Nephron (organoid): ENCODE measurements around the gene IRF4.

Source experiments
- H3K27ac Mint-ChIP-seq, 3 experiments: 2 replicates each; pipeline ENCODE4 v1.8.0; 2020; ENCODE audit warnings: mixed read lengths in 3 of 3, mild to moderate bottlenecking in 2 of 3, moderate library complexity in 1 of 3
- H3K27me3 Mint-ChIP-seq: 2 replicates; pipeline ENCODE4 v1.8.0; 2021; ENCODE audit warnings: low read depth, mild to moderate bottlenecking, moderate library complexity, mixed read lengths
- H3K36me3 Mint-ChIP-seq: 2 replicates; pipeline ENCODE4 v1.8.0; 2020; ENCODE audit warnings: low read depth, mixed read lengths
- H3K4me1 Mint-ChIP-seq: 2 replicates; pipeline ENCODE4 v1.8.0; 2020; ENCODE audit warnings: mixed read lengths
- H3K4me3 Mint-ChIP-seq, 3 experiments: 2 replicates each; pipeline ENCODE4 v1.8.0; 2020; ENCODE audit warnings: mild to moderate bottlenecking in 3 of 3, mixed read lengths in 3 of 3, moderate library complexity in 2 of 3
- H3K9me3 Mint-ChIP-seq: 2 replicates; pipeline ENCODE4 v1.8.0; 2020; ENCODE audit warnings: mixed read lengths
- TF ChIP-seq, protein P1 (sequence below), 3 experiments: fragments of 200-600 bp; sonication (generic); IDR thresholded peaks; one replicate each; pipeline ENCODE4 v1.5.0; 2021; ENCODE audit warnings: antibody characterized with exemption in 3 of 3; ENCODE audit not compliant: unreplicated experiment in 3 of 3

Gene IRF4

DNA sequence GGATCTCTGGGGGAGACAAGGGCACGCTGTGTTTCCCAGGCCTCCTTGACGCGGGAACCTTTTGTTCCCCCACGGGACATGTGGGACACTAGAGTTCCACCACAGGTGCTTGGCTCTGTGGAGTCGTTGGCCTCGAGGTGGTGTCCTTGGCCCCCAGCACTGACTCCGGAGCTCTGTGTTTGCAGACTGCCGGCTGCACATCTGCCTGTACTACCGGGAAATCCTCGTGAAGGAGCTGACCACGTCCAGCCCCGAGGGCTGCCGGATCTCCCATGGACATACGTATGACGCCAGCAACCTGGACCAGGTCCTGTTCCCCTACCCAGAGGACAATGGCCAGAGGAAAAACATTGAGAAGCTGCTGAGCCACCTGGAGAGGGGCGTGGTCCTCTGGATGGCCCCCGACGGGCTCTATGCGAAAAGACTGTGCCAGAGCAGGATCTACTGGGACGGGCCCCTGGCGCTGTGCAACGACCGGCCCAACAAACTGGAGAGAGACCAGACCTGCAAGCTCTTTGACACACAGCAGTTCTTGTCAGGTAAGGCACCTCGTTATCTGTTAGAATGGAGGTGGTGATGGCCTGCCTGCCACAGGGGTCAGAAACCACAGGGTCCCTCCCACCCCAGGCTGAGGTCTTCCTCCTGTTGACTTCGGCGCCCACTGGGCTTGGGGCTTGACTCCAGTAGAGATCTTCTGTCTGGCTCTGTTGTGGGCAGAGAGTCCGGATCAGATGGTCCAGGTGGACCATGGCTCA lies 9.9 kb downstream of the IRF4 start:
- Mint-ChIP-seq H3K36me3 (no peaks in the 10 kb centered on the region), H3K4me1 (no peaks in the 10 kb centered on the region), H3K9me3 (peaks cover 3% of the 10 kb centered on the region), H3K27me3 (peaks cover 56% of the 10 kb centered on the region), H3K27ac (no peak overlapping the region), H3K4me3 (no peak overlapping the region)
- TF ChIP-seq, protein P1, sequence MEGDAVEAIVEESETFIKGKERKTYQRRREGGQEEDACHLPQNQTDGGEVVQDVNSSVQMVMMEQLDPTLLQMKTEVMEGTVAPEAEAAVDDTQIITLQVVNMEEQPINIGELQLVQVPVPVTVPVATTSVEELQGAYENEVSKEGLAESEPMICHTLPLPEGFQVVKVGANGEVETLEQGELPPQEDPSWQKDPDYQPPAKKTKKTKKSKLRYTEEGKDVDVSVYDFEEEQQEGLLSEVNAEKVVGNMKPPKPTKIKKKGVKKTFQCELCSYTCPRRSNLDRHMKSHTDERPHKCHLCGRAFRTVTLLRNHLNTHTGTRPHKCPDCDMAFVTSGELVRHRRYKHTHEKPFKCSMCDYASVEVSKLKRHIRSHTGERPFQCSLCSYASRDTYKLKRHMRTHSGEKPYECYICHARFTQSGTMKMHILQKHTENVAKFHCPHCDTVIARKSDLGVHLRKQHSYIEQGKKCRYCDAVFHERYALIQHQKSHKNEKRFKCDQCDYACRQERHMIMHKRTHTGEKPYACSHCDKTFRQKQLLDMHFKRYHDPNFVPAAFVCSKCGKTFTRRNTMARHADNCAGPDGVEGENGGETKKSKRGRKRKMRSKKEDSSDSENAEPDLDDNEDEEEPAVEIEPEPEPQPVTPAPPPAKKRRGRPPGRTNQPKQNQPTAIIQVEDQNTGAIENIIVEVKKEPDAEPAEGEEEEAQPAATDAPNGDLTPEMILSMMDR (IDR thresholded peaks at IDR 0.05; ENCODE audit: unreplicated experiment in 3 of 3), result no peak

DNA sequence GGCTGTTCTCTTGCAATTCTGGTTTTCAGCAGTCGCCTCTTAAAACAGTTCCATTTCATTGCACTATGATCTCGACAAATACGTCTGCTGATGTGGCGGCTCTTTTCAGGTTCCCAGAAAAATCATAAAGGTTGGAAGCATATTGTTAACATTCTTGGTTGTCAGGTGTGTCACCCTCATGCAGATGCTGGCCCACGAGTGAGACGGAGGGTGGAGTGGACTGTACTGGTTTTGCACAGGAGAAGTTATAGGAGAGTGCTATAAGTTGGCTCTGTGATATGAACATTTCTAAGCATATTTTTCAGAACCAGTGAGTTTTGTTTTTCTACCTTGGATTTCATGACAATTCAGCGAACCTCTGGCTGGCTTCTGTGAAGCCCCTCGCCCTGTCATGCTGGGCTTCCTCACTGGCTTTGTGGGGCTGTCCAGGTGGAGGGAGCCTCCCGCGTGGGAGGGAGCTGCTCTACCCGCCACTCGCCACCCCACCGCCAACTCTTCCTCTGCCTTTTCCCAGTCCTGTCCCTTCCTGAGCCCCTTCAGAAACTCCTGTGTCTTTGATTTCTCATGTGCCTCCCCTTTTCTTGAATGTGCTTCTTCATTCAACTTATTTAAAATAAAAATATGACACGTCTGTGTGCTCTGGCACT lies 10.6 kb downstream of the IRF4 start:
- no peak overlapping the region for H3K4me3 Mint-ChIP-seq
- H3K27me3 Mint-ChIP-seq, result peaks cover 57% of the 10 kb centered on the region
- no peaks in the 10 kb centered on the region for H3K36me3 Mint-ChIP-seq
- peaks cover 3% of the 10 kb centered on the region for H3K9me3 Mint-ChIP-seq
- TF ChIP-seq, protein P1 (IDR thresholded peaks at IDR 0.05; ENCODE audit: unreplicated experiment in 3 of 3), result no peak
- no peaks in the 10 kb centered on the region for H3K4me1 Mint-ChIP-seq
- no peak overlapping the region for H3K27ac Mint-ChIP-seq

- Mint-ChIP-seq H3K27ac (no peak overlapping the region), H3K4me3 (no peak overlapping the region), H3K9me3 (peaks cover 3% of the 10 kb centered on the region), H3K36me3 (no peaks in the 10 kb centered on the region), H3K4me1 (no peaks in the 10 kb centered on the region), H3K27me3 (peaks cover 48% of the 10 kb centered on the region)
- TF ChIP-seq, protein P1 (IDR thresholded peaks at IDR 0.05; ENCODE audit: unreplicated experiment in 3 of 3), result no peak
Measured at GRCh38 chr6:402901-403658, 11.5 kb downstream of the IRF4 start.

GRCh38 chr6:403659-404655 lies 12.4 kb downstream of the IRF4 start:
- peaks cover 3% of the 10 kb centered on the region for H3K9me3 Mint-ChIP-seq
- no peaks in the 10 kb centered on the region for H3K36me3 Mint-ChIP-seq
- peaks cover 41% of the 10 kb centered on the region for H3K27me3 Mint-ChIP-seq
- no peak overlapping the region for H3K27ac Mint-ChIP-seq
- TF ChIP-seq, protein P1 (IDR thresholded peaks at IDR 0.05; ENCODE audit: unreplicated experiment in 3 of 3), result no peak
- H3K4me3 Mint-ChIP-seq, result no peak overlapping the region
- H3K4me1 Mint-ChIP-seq, result peaks cover 6% of the 10 kb centered on the region

DNA sequence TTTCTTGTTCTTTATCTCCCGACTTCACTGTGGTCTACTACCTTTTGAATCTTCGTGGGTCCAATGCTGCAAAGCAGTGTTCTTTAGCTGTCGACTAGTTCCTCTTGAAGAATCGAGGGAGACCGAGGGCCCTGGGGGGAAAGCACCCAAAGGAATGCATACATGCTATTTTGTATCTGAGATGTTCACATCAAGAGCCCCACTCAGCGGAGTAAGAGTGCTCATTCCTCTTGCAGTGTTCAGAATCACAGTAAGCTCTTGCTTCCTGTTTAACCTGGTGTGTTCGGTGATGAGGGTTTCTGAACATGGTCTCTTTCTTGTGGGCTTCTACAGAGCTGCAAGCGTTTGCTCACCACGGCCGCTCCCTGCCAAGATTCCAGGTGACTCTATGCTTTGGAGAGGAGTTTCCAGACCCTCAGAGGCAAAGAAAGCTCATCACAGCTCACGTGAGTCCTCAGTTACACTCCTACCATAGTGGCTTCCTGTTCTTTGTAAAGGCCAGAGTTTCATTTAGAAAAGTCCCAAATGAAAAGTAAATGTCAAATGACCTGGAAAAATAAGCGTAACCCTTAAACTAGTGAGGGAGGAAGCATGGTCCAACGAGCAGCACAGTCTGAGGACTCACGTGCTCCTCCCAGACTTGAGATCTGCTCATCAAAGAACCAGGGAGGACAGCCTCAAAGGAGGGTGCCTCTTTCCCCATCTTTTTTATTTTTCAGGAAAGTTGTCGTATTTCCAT lies 13.3 kb downstream of the IRF4 start:
- no peak overlapping the region for H3K4me3 Mint-ChIP-seq
- peaks cover 9% of the 10 kb centered on the region for H3K4me1 Mint-ChIP-seq
- TF ChIP-seq, protein P1 (IDR thresholded peaks at IDR 0.05; ENCODE audit: unreplicated experiment in 3 of 3), result no peak
- H3K27ac Mint-ChIP-seq, result no peak overlapping the region
- H3K9me3 Mint-ChIP-seq, result peaks cover 3% of the 10 kb centered on the region
- peaks cover 37% of the 10 kb centered on the region for H3K27me3 Mint-ChIP-seq
- H3K36me3 Mint-ChIP-seq, result no peaks in the 10 kb centered on the region
